ENCODE results near the gene PBXIP1. TPM values are rescaled to one million over a fixed set of nuclear protein-coding genes. Genes with fewer than 3 reads are reported as not detected.

PBXIP1 gene
- total RNA-seq, 2 experiments from 2014 or later = 23.8 to 37.7 TPM

DNA sequence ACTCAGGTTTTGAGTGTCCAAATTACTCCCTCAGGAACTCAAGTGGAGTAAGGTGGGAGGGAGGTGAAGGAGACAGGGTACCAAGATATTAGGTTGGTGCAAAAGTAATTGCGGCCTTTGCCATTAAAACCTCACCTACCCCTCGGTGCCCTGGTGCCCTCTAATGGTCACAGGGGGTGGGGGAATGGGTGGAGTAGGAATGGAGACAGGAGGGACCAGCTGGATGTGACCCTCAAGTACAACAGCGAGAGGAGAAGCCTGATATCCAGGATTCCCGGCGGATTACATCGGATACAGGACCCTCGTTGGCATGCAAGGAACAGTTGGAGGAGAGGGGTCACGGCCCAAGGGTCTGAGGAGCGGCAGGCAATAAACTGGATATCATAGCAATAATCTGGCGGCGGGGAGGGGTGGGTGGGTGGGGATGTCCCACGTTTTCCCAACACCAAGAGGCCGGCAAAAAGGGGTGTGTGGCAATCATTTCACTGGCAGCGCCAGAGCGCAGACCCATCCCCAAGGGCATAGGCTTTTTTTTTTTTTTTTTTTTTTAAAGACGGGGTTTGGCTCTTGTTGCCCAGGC lies 42.4 kb upstream of the PBXIP1 start:
- peaks cover 6% of the 10 kb centered on the region; the same call in 1 of the 2 replicates for H3K79me2 ChIP-seq (ENCODE audit: insufficient read depth, low read depth, low read length)
- H2AFZ ChIP-seq (ENCODE audit: low read length) = no peak overlapping the region
- DNase-seq (ENCODE audit: low spot score) = no peak
- no peaks in the 10 kb centered on the region for H3K9me3 ChIP-seq (ENCODE audit: low read length)
- intact Hi-C loops (cut with micrococcal nuclease; ENCODE audit: unreplicated experiment) = no loop called here
- peaks cover 5% of the 10 kb centered on the region; the same call in 1 of the 2 replicates for H3K36me3 ChIP-seq (ENCODE audit: insufficient read depth, low read length)
- peak overlapping the region; percentile 92 for H3K27ac ChIP-seq (ENCODE audit: low read depth, low read length, poor library complexity, severe bottlenecking)
- peak overlapping the region; percentile 71 for H3K4me3 ChIP-seq (ENCODE audit: low read depth, low read length, poor library complexity, severe bottlenecking)
- peaks cover 53% of the 10 kb centered on the region for H3K4me1 ChIP-seq (ENCODE audit: insufficient read depth, low read length, poor library complexity, severe bottlenecking)
- no TSS peak for BruUV-seq (replicated peaks)
- ChIA-PET CTCF (ENCODE audit: unreplicated experiment) (interaction anchor here (0.6 to 1.1 kb wide), 4 partner anchors 10 to 63 kb away, joined by 4 to 11 read pairs (median 6); no protein-coding TSS in a partner anchor), POLR2A (interaction anchor here (0.6 to 1.5 kb wide), 2 partner anchors 15 to 18 kb away, joined by 3 to 4 read pairs; partner anchors contain the start of gene FLAD1)
- H4K20me1 ChIP-seq (ENCODE audit: insufficient read depth, low read length) = no peaks in the 10 kb centered on the region
- TF ChIP-seq, protein P1, sequence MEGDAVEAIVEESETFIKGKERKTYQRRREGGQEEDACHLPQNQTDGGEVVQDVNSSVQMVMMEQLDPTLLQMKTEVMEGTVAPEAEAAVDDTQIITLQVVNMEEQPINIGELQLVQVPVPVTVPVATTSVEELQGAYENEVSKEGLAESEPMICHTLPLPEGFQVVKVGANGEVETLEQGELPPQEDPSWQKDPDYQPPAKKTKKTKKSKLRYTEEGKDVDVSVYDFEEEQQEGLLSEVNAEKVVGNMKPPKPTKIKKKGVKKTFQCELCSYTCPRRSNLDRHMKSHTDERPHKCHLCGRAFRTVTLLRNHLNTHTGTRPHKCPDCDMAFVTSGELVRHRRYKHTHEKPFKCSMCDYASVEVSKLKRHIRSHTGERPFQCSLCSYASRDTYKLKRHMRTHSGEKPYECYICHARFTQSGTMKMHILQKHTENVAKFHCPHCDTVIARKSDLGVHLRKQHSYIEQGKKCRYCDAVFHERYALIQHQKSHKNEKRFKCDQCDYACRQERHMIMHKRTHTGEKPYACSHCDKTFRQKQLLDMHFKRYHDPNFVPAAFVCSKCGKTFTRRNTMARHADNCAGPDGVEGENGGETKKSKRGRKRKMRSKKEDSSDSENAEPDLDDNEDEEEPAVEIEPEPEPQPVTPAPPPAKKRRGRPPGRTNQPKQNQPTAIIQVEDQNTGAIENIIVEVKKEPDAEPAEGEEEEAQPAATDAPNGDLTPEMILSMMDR (conservative IDR thresholded peaks at IDR 0.05; ENCODE audit: low read length) = peak; percentile 69
- TF ChIP-seq EZH2phosphoT487 (IDR thresholded peaks at IDR 0.05; ENCODE audit: borderline replicate concordance, low read depth, low read length) = no peak
- peak overlapping the region; percentile 79 for H3K4me2 ChIP-seq (ENCODE audit: low read length)
- no peaks in the 10 kb centered on the region for H3K9me2 ChIP-seq (ENCODE audit: insufficient read depth, low read length)

DNA sequence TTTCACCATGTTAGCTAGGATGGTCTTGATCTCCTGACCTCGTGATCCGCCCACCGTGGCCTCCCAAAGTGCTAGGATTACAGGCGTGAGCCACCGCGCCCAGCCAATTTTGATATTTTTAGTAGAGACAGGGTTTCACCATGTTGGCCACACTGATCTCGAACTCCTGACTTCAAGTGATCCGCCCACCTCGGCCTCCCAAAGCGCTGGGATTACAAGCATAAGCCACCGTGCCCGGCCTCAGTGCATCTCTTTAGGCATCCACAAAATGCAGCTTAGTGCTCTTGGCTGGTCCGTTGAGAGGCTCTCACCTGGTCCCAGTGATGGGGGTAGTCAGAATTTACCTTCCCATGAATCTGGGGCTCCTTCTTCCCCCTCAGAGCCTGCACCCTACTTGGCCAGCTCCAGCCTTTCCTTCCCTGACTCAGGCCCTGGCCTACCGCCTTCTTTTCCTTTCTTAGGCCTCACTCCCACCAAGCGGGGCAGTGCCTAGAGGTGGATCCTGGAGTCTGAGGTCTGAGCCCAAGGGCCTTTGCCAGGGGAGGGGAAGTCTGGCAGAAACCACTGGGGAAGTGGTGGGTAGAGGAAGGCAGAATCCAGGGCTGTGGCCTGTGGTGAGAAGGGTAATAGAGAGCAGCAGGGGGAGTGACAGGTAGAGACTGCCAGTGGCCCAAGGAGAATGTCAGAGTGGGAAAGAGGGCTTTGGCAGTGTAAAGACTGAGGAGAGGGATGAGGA lies 41.2 kb upstream of the PBXIP1 start:
- ChIA-PET POLR2A (interaction anchor here (0.6 to 0.7 kb wide), 2 partner anchors 86 to 1172 kb away, joined by 3 read pairs; no protein-coding TSS in a partner anchor), CTCF (ENCODE audit: unreplicated experiment) (no interaction called here)
- no peaks in the 10 kb centered on the region for H3K9me2 ChIP-seq (ENCODE audit: insufficient read depth, low read length)
- H3K36me3 ChIP-seq (ENCODE audit: insufficient read depth, low read length) = peaks cover 8% of the 10 kb centered on the region; the same call in 1 of the 2 replicates
- H3K4me1 ChIP-seq (ENCODE audit: insufficient read depth, low read length, poor library complexity, severe bottlenecking) = peaks cover 53% of the 10 kb centered on the region
- H2AFZ ChIP-seq (ENCODE audit: low read length) = no peak overlapping the region
- H3K4me3 ChIP-seq (ENCODE audit: low read depth, low read length, poor library complexity, severe bottlenecking) = no peak overlapping the region
- intact Hi-C loops (cut with micrococcal nuclease; ENCODE audit: unreplicated experiment) = no loop called here
- no TSS peak for BruUV-seq (replicated peaks)
- H4K20me1 ChIP-seq (ENCODE audit: insufficient read depth, low read length) = no peaks in the 10 kb centered on the region
- H3K9me3 ChIP-seq (ENCODE audit: low read length) = no peaks in the 10 kb centered on the region
- no peak for TF ChIP-seq EZH2phosphoT487 (IDR thresholded peaks at IDR 0.05; ENCODE audit: borderline replicate concordance, low read depth, low read length)
- TF ChIP-seq, protein P1 (conservative IDR thresholded peaks at IDR 0.05; ENCODE audit: low read length) = no peak
- H3K79me2 ChIP-seq (ENCODE audit: insufficient read depth, low read depth, low read length) = no peaks in the 10 kb centered on the region
- no peak overlapping the region for H3K27ac ChIP-seq (ENCODE audit: low read depth, low read length, poor library complexity, severe bottlenecking)
- no peak for DNase-seq (ENCODE audit: low spot score)
- no peak overlapping the region for H3K4me2 ChIP-seq (ENCODE audit: low read length)

Measured in OCI-LY7 (cell line).